ENCODE measurements around the gene SEC14L6.

The SEC14L6 gene

DNA sequence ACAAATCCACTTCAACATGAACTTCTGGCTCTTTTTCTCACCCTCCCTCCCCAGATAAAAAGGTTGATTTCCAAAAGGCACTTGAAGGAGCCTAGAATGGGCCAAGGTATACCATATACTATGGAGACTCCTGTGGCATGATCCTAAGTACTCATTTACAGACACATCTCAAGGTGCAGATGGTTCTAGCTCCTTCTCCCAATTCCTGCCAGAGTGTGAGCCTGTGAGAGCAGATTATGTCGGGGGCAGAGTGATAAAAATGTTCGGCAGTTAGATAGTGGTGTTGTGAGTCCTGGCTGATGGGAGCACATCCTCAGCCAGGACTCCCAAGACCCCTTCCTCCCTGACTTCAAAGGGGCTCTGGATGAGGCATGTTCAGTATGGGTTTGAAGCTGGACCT lies 66.6 kb downstream of the SEC14L6 start:
- DNase-seq, result no peak
- in situ Hi-C loops (cut with HindIII; ENCODE audit: low pct_ligation_motif_present, low pct_unique_long_range_greater_than_20kb, low sequenced_read_pairs), result no loop called here

DNA sequence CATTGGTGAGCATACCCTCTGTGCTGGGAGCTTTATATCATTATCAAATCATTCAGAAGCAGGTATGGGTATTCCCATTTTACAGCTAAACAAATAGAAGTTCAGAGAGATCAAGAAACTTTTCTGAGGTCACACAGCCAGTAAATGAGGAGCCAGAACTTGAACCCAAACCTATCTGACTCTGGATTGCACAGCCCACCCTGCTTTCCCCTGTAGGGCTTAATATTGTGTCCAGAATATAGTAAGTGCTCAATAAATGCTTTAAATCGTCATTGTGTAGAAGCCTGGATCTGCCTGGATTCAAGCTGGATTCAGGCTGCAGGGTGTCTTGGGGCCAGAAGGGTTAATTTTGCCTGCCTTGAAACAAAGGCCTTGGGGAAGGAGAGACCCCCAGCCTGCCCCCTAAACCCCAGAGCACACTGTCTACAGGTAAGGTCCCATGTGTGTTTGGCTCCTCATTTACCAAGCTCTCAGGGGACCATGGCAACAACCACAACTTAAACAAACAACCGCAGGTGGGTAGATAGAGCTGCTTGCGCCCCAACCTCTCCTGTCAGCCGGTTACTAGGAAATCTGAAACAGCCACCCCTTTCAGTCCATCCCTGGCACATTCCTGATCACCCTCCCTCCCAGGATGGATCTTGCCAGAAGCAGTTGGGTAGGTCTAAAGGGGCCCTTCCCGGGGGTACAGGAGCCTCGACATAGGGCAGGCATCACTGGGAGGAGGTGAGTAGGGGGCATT lies 71.7 kb downstream of the SEC14L6 start:
- in situ Hi-C loops (cut with HindIII; ENCODE audit: low pct_ligation_motif_present, low pct_unique_long_range_greater_than_20kb, low sequenced_read_pairs), result no loop called here
- no peak for DNase-seq

DNA sequence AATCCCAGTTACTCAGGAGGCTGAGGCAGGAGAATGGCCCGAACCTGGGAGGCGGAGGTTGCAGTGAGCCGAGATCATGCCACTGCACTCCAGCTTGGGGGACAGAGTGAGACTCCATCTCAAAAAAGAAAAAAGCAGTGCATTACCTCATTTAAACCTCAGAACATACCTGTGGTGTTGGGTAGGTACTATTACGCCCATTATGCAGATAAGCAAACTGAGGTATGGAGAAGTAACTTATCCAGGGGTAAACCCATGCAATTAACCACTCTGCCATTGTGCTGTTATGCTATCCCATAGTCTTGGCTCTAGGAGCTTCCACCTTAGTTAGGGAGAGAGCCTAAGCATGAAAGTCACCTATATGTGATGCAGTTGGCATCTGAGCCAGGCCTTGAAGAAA lies 72.4 kb downstream of the SEC14L6 start:
- in situ Hi-C loops (cut with HindIII; ENCODE audit: low pct_ligation_motif_present, low pct_unique_long_range_greater_than_20kb, low sequenced_read_pairs), result no loop called here
- DNase-seq, result no peak

DNA sequence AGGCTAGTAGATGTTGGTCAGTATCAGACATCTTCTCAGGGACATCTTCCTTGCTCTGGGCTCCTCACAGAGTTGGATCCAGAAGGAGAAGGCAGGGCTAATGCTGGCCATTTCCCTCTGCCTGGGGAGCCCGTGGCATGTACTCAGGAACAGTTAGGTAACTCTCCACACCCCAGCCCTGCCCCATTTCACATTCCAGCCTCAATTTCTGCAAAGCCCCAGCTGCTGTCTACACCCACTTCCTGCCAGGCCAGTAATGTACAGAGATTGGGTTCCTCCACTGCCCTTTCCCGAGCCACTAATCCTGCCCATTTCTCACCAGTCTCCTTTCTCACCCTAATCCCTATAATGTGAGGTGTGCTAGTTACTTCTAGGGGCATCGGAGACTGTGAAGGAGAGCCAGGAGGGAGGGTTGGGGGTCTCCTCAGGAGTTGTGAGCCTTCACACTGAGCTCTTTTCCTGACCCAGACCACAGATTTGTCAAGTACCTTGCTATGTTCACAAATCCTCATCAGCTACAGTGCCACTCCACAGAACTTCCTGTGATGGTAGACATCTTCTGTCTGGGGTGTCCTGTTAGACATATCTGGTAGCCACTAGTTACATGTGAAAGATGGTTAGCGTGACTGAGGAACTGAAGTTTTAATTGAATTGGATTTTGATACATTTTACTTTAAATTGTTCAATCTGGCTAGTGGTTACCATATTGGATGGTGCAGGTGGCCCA lies 73.4 kb downstream of the SEC14L6 start:
- in situ Hi-C loops (cut with HindIII; ENCODE audit: low pct_ligation_motif_present, low pct_unique_long_range_greater_than_20kb, low sequenced_read_pairs), result no loop called here
- no peak for DNase-seq
